Measurements from ENCODE around the gene HPS1.

- no peak for TF ChIP-seq CTCF (IDR thresholded peaks at IDR 0.05)
- no peak for TF ChIP-seq POLR2A (IDR thresholded peaks at IDR 0.05)
These were observed 69.2 kb downstream of the HPS1 start for GRCh38 chr10:98377536-98377935.

All from heart left ventricle (tissue), 13 donors.